ENCODE results near the gene ASXL2. TPM values are rescaled to one million over a fixed set of nuclear protein-coding genes. Genes with fewer than 3 reads are reported as not detected.

The ASXL2 gene
- total and polyA plus RNA-seq, 9 donors = 8.0 to 14.9 (median 12.1) TPM

DNA sequence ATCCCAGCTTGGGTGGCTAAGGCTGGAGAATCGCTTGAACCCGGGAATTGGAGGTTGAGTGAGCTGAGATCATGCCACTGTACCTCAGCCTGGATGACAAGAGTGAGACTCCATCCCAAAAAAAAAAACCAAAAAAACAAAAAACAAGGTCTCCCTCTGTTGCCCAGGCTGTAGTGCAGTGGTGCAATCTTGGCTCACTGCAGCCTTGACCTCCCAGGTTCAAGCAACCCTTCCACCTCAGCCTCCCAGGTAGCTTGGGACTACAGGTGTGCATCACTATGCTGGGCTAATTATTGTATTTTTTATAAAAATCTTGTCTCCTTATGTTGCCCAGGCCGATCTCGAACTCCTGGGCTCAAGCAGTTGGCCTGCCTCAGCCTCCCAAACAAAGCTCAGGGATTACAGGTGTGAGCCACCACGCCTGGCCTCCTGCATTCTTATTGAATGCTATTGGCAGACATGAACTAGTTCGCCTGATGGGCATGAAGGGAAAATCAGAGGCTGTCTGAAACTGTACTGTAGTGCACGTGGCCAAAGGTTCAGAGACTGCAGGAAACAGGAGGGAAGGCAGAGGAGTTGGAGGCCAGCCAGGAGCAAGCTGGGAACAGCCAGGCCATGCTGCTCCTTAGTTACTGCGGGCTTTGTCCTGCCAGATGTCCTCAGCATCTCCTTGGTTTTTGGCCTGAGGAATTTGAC is 16.0 kb upstream of the ASXL2 start:
- WGBS (ENCODE audit: insufficient coverage) = 24% methylated on average over 3 of the region's 8 CpGs
- H3K4me3 ChIP-seq (ENCODE audit: low read length) = no peak overlapping the region
- no peaks in the 10 kb centered on the region for H3K4me1 ChIP-seq (ENCODE audit: control insufficient read depth, insufficient read depth, low read length)
- peak; percentile 51 for DNase-seq
- H3K27ac ChIP-seq (ENCODE audit: low read length) = no peak overlapping the region
- no peaks in the 10 kb centered on the region for H3K9me3 ChIP-seq (replicated peaks; ENCODE audit: control insufficient read depth, low read depth, low read length)
- no peaks in the 10 kb centered on the region for H3K27me3 ChIP-seq (ENCODE audit: control insufficient read depth, insufficient read depth, low read length)
- no peaks in the 10 kb centered on the region for H3K36me3 ChIP-seq (ENCODE audit: control insufficient read depth, insufficient read depth, low read length)

DNA sequence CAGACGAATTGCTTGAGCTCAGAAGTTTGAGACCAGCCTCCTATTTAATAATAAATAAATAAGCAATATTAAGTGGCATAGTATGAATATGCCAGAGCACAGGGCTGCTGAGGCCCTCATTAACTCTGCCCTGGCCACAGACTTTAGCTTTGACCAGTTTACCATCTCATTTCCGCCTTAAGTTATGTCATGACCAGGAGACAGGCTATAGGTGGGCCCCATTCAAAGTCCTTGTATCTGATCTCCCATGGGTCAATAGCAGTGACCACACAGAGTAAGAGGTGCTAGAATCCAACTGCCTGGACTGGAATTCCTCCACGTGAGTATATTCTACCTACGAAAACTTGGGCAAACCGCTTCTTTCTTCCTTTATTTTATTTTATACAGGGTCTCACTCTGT is 13.4 kb upstream of the ASXL2 start:
- no peak overlapping the region for H3K4me3 ChIP-seq (ENCODE audit: low read length)
- H3K4me1 ChIP-seq (ENCODE audit: control insufficient read depth, insufficient read depth, low read length) = no peaks in the 10 kb centered on the region
- no peak overlapping the region for H3K27ac ChIP-seq (ENCODE audit: low read length)
- 100% methylated on average over 1 of the region's 5 CpGs for WGBS (ENCODE audit: insufficient coverage)
- H3K9me3 ChIP-seq (replicated peaks; ENCODE audit: control insufficient read depth, low read depth, low read length) = no peaks in the 10 kb centered on the region
- H3K27me3 ChIP-seq (ENCODE audit: control insufficient read depth, insufficient read depth, low read length) = no peaks in the 10 kb centered on the region
- no peak for DNase-seq
- no peaks in the 10 kb centered on the region for H3K36me3 ChIP-seq (ENCODE audit: control insufficient read depth, insufficient read depth, low read length)

DNA sequence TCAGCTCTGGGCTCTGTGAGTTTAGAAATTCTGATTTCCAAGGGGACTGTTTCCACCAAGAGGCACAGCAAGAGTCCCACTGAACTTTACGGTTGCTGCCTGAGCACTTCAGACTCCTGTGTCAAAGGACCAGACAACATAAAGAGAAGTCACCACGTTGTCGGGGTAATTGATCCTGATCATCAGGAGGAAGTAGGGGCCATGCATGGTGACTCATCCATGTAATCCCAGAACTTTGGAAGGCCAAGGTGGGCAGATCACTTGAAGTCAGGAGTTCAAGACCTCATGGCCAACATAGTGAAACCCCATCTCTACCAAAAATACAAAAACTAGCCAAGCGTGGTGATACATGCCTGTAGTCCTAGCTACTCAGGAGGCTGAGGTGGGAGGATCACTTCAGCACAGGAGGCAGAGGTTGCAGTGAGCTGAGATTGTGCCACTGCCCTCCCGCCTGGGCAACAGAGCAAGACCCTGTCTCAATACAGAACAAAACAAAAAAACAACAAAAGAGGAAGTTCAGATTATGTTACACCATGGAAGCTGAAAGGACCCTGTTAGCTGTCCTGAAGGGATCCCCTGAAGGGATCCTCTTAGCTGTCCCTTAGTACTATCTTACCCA is 9.4 kb upstream of the ASXL2 start:
- Histone ChIP-seq H3K27me3 (ENCODE audit: control insufficient read depth, insufficient read depth, low read length) (peaks cover 2% of the 10 kb centered on the region), H3K36me3 (ENCODE audit: control insufficient read depth, insufficient read depth, low read length) (no peaks in the 10 kb centered on the region), H3K9me3 (replicated peaks; ENCODE audit: control insufficient read depth, low read depth, low read length) (no peaks in the 10 kb centered on the region), H3K4me3 (ENCODE audit: low read length) (no peak overlapping the region), H3K4me1 (ENCODE audit: control insufficient read depth, insufficient read depth, low read length) (no peaks in the 10 kb centered on the region), H3K27ac (ENCODE audit: low read length) (no peak overlapping the region)
- DNase-seq = no peak
- WGBS (ENCODE audit: insufficient coverage) = 75% methylated on average over 3 of the region's 5 CpGs

DNA sequence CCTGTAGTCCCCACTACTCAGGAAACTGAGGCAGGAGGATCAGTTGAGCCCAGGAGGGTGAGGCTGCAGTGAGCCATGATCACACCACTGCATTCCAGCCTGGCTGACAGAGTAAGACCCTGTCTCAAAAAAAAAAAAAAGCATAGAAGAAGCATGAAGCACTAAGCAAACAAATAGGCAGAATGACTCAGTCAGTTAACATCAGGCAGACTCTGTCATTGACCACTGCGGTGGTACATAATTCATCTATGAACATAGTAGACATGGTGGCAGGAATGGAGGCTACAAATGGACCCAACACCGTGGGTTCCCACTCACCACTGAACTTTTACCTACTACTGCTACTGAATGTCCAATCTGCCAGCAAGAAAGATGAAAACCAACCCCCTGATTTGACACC is 7.6 kb upstream of the ASXL2 start:
- Histone ChIP-seq H3K27me3 (ENCODE audit: control insufficient read depth, insufficient read depth, low read length) (peaks cover 10% of the 10 kb centered on the region), H3K4me3 (ENCODE audit: low read length) (no peak overlapping the region), H3K36me3 (ENCODE audit: control insufficient read depth, insufficient read depth, low read length) (no peaks in the 10 kb centered on the region), H3K27ac (ENCODE audit: low read length) (no peak overlapping the region), H3K9me3 (replicated peaks; ENCODE audit: control insufficient read depth, low read depth, low read length) (no peaks in the 10 kb centered on the region), H3K4me1 (ENCODE audit: control insufficient read depth, insufficient read depth, low read length) (no peaks in the 10 kb centered on the region)
- no peak for DNase-seq
- 100% methylated on average over 1 of the region's 2 CpGs for WGBS (ENCODE audit: insufficient coverage)

DNA sequence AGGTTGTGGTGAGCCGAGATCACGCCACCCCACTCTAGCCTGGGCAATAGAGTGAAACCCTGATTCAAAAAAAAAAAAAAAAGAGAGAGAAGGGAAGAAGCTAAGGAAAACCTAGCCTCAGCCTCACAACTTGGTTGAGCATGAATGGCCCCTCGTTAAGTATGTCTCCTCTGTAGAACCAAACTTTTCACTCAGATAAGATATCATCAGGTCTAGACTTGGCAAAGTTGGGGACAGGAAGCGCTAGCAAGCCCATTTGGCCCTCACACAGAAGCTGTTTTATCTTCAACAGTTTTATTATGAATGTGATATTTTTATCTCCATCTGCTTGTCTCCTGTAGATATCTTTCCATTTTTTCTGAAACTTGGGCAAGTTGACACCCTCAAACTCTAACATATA is 3.5 kb upstream of the ASXL2 start:
- Histone ChIP-seq H3K27me3 (ENCODE audit: control insufficient read depth, insufficient read depth, low read length) (peaks cover 10% of the 10 kb centered on the region), H3K9me3 (replicated peaks; ENCODE audit: control insufficient read depth, low read depth, low read length) (no peaks in the 10 kb centered on the region), H3K36me3 (ENCODE audit: control insufficient read depth, insufficient read depth, low read length) (no peaks in the 10 kb centered on the region), H3K27ac (ENCODE audit: low read length) (no peak overlapping the region), H3K4me3 (ENCODE audit: low read length) (no peak overlapping the region), H3K4me1 (ENCODE audit: control insufficient read depth, insufficient read depth, low read length) (peaks cover 5% of the 10 kb centered on the region)
- no peak for DNase-seq
- no CpG with 5 or more reads among the region's 4 CpGs for WGBS (ENCODE audit: insufficient coverage)

DNA sequence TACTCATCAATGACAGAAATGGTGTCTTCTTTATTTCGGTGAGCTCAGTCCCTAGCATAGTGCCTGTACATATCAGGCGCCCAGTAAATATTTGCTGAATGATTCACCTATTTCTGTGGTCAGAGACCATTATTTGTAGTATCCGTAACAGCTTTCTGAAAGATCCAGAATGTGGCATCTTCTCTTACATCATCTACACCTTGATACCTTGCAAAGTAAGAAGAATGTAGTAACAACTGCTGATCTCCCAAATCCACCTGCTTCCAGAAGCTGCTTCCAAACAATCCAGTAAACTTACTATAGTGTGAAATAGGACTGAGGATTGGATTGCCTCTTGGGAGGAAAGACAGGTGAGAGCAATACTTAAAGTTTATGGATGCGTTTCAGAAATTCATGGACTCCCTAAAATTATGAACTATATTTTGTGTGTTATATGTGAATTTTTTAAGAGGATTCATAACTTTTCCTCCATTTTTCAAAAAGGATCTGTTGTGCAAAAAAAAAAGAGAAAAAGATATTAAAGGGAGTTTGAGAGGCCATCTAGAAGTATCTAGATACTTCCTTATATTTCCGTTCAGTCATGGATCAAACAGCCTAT is 945 bp upstream of the ASXL2 start:
- Histone ChIP-seq H3K27me3 (ENCODE audit: control insufficient read depth, insufficient read depth, low read length) (peaks cover 10% of the 10 kb centered on the region), H3K36me3 (ENCODE audit: control insufficient read depth, insufficient read depth, low read length) (peaks cover 4% of the 10 kb centered on the region), H3K27ac (ENCODE audit: low read length) (peak overlapping the region; percentile 84), H3K9me3 (replicated peaks; ENCODE audit: control insufficient read depth, low read depth, low read length) (no peaks in the 10 kb centered on the region), H3K4me1 (ENCODE audit: control insufficient read depth, insufficient read depth, low read length) (peaks cover 5% of the 10 kb centered on the region), H3K4me3 (ENCODE audit: low read length) (no peak overlapping the region)
- WGBS (ENCODE audit: insufficient coverage) = 78% methylated on average over 2 of the region's 5 CpGs
- peak; percentile 3 for DNase-seq

DNA sequence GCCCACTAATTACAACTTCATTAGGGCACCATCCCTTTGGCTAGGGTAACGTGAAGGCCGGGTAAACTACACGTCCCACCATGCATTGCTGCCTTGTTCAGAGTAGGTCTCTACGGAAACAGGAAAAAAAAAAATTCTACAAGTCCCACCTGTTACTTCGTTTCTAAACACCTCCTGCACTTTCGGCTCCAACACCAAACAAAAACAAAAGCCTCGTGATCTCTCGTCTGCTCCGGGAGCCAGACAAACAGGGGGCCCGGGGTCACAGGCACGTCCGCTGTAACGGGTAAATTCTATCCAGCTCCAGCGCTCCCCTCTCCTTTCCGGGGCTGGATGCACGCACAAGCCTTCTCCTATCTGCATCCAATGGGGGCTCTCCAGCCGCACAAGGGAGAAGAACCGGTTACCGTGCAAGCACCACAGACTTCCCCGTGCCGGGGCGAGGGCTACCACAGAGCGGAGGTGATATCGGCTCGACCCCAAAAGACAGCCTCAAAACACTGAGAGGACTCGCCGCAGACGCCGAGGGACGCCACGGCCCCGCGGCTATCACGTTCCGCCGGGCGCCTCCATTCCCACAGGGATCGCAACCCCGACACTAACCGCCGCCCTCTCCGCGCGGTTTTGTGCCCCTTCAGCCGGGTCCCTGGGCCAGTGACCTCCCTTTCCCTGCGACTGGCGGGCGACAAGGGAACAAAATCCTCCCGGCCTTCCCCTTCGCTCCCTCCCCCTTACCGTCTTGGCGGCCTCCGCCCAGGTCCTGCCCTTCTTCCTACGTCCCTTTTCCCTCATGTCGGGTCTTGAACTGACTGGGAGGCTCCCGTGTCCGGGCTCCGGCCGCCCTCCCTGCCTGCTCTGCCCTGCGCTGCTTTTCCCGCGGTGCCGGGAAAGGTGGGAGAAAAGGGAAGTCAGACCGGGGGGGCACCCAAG is 591 bp downstream of the ASXL2 start:
- Histone ChIP-seq H3K27ac (ENCODE audit: low read length) (peak overlapping the region; percentile 98), H3K27me3 (ENCODE audit: control insufficient read depth, insufficient read depth, low read length) (peaks cover 8% of the 10 kb centered on the region), H3K4me1 (ENCODE audit: control insufficient read depth, insufficient read depth, low read length) (peaks cover 5% of the 10 kb centered on the region), H3K9me3 (replicated peaks; ENCODE audit: control insufficient read depth, low read depth, low read length) (no peaks in the 10 kb centered on the region), H3K36me3 (ENCODE audit: control insufficient read depth, insufficient read depth, low read length) (peaks cover 4% of the 10 kb centered on the region), H3K4me3 (ENCODE audit: low read length) (peak overlapping the region; percentile 99)
- WGBS (ENCODE audit: insufficient coverage) = under 1% methylated on average over 55 of the region's 64 CpGs
- DNase-seq = peak; percentile 79

DNA sequence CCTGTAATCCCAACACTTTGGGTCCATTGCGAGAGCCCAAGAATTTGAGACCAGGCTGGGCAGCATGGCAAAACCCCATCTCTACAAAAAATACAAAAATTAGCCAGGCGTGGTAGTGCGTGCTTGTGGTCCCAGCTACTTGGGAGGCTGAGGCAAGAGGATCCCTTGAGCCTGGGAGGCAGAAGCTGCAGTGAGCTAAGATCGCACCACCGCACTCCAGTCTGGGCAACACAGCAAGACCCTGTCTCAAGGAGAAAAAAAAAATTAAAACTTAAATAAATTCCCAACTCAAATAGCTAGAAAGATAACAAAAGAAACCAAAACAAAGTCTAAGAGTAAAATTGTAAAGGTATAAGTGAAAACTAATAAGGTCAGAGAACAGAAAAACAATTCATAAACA is 6.2 kb downstream of the ASXL2 start:
- H3K4me3 ChIP-seq (ENCODE audit: low read length) = no peak overlapping the region
- no peaks in the 10 kb centered on the region for H3K9me3 ChIP-seq (replicated peaks; ENCODE audit: control insufficient read depth, low read depth, low read length)
- 100% methylated on average over 2 of the region's 5 CpGs for WGBS (ENCODE audit: insufficient coverage)
- H3K36me3 ChIP-seq (ENCODE audit: control insufficient read depth, insufficient read depth, low read length) = peaks cover 4% of the 10 kb centered on the region
- H3K4me1 ChIP-seq (ENCODE audit: control insufficient read depth, insufficient read depth, low read length) = no peaks in the 10 kb centered on the region
- H3K27ac ChIP-seq (ENCODE audit: low read length) = no peak overlapping the region
- DNase-seq = no peak
- H3K27me3 ChIP-seq (ENCODE audit: control insufficient read depth, insufficient read depth, low read length) = no peaks in the 10 kb centered on the region

DNA sequence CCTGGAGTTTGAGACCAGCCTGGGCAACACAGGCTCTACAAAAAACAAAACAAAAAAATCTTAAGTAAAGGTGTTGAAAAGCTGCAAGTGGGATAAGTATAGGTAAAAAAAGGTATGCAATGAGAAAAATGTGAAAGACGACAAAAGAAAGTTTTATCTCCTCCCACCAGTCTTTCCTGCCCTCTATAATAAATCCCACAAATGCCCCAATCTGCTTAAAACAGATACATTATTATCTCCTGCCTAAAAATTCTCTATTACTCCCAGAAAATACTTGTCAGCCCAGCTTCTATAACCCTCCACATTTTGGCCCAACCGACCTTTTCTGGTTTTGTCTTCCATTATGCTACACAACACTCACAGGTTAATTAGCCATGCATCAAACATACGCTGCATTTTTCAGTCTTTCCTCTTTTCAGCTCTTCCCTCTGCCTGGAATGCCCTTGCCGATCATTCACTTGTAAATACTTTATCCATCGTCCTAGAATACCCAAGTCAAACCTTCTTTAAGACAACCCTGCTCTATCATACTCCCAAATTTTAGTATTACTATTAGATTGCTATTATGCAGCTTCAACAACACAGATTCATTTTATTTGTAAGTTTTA is 10.8 kb downstream of the ASXL2 start:
- H3K9me3 ChIP-seq (replicated peaks; ENCODE audit: control insufficient read depth, low read depth, low read length) = no peaks in the 10 kb centered on the region
- H3K36me3 ChIP-seq (ENCODE audit: control insufficient read depth, insufficient read depth, low read length) = no peaks in the 10 kb centered on the region
- H3K4me1 ChIP-seq (ENCODE audit: control insufficient read depth, insufficient read depth, low read length) = no peaks in the 10 kb centered on the region
- H3K4me3 ChIP-seq (ENCODE audit: low read length) = no peak overlapping the region
- no peak for DNase-seq
- no peak overlapping the region for H3K27ac ChIP-seq (ENCODE audit: low read length)
- 90% methylated on average over 2 of the region's 5 CpGs for WGBS (ENCODE audit: insufficient coverage)
- no peaks in the 10 kb centered on the region for H3K27me3 ChIP-seq (ENCODE audit: control insufficient read depth, insufficient read depth, low read length)

Measured in muscle of leg (tissue), 11 donors.